IMR-90 (cell line): ENCODE results near the gene CADM2. TPM values are rescaled to one million over a fixed set of nuclear protein-coding genes. Genes with fewer than 3 reads are reported as not detected.

ENCODE experiments used
- ATAC-seq: fragments of 200-7000 bp; cut with Tn5 transposase; 2 replicates; pipeline ENCODE4 v1.9.1; 2020; ENCODE audit warnings: low read depth, mild to moderate bottlenecking, moderate library complexity
- BruUV-seq: library from RNA; stranded (reverse); fragments of 400-500 nt; replicated peaks from 2 replicates; lab custom pipeline; 2021; lab: Mats Ljungman, UMichigan
- CTCF ChIA-PET: fragments of 300-600 bp; formaldehyde crosslinking; extraction: SDS; loops from one replicate; lab custom pipeline; 2021; ENCODE audit warnings: antibody characterized with exemption; lab: Yijun Ruan, JAX
- POLR2A ChIA-PET: fragments of 300-600 bp; sonication (Branson Sonifier 250); formaldehyde crosslinking; loops from one replicate; lab custom pipeline; 2022; ENCODE audit warnings: antibody characterized with exemption; ENCODE audit not compliant: unreplicated experiment; lab: Charles Lee
- DNase-seq: peaks from one replicate; pipeline ENCODE4 v3.0.0; 2013
- H2AFZ ChIP-seq: replicated peaks from 2 replicates; pipeline ENCODE3; 2013; ENCODE audit warnings: low read length, mild to moderate bottlenecking; ENCODE audit not compliant: poor library complexity
- H2AK5ac ChIP-seq: 2 replicates; pipeline ENCODE4 v1.6.1; 2013; ENCODE audit warnings: low read depth, low read length, inconsistent platforms
- H2AK9ac ChIP-seq: replicated peaks from 2 replicates; pipeline ENCODE3; 2013; ENCODE audit warnings: mild to moderate bottlenecking, low read depth, low read length, moderate library complexity; ENCODE audit not compliant: poor library complexity
- H2BK120ac ChIP-seq: 2 replicates; pipeline ENCODE4 v1.6.1; 2013; ENCODE audit warnings: low read depth, low read length, inconsistent platforms
- H2BK15ac ChIP-seq: 3 replicates; pipeline ENCODE4 v1.6.1; 2013; ENCODE audit warnings: low read depth, low read length, inconsistent platforms
- H2BK20ac ChIP-seq: 2 replicates; pipeline ENCODE4 v1.6.1; 2013; ENCODE audit warnings: low read depth, mild to moderate bottlenecking, inconsistent platforms, low read length, moderate library complexity
- H2BK5ac ChIP-seq: 2 replicates; pipeline ENCODE4 v1.6.1; 2013; ENCODE audit warnings: mild to moderate bottlenecking, low read depth, low read length, inconsistent platforms; ENCODE audit not compliant: poor library complexity, severe bottlenecking
- H3K14ac ChIP-seq: replicated peaks from 2 replicates; pipeline ENCODE4 v1.6.1; 2013; ENCODE audit warnings: low read depth, low read length, inconsistent platforms
- H3K18ac ChIP-seq: 2 replicates; pipeline ENCODE4 v1.6.1; 2013; ENCODE audit warnings: low read depth, low read length, control low read depth
- H3K23ac ChIP-seq: 2 replicates; pipeline ENCODE4 v1.6.1; 2013; ENCODE audit warnings: low read depth, low read length, inconsistent platforms
- H3K27ac ChIP-seq: 2 replicates; pipeline ENCODE4 v1.5.1; 2013; ENCODE audit warnings: mild to moderate bottlenecking, control low read depth, low read length; ENCODE audit not compliant: insufficient read depth
- H3K27me3 ChIP-seq: 2 replicates; pipeline ENCODE4 v1.6.1; 2013; ENCODE audit warnings: low read length; ENCODE audit not compliant: control insufficient read depth, insufficient read depth
- H3K36me3 ChIP-seq: 2 replicates; pipeline ENCODE4 v1.6.1; 2013; ENCODE audit warnings: low read length, mixed read lengths; ENCODE audit not compliant: control insufficient read depth, insufficient read depth
- H3K4ac ChIP-seq: 2 replicates; pipeline ENCODE4 v1.6.1; 2013; ENCODE audit warnings: low read depth, low read length, inconsistent platforms
- H3K4me1 ChIP-seq: 2 replicates; pipeline ENCODE4 v1.6.1; 2013; ENCODE audit warnings: low read length, mixed read lengths; ENCODE audit not compliant: control insufficient read depth, insufficient read depth
- H3K4me2 ChIP-seq: 2 replicates; pipeline ENCODE4 v1.6.1; 2013; ENCODE audit warnings: low read depth, mild to moderate bottlenecking, control low read depth, low read length, moderate library complexity
- H3K4me3 ChIP-seq: 2 replicates; pipeline ENCODE4 v1.5.1; 2013; ENCODE audit warnings: low read depth, mild to moderate bottlenecking, control low read depth, low read length, moderate library complexity; ENCODE audit not compliant: insufficient read depth
- H3K56ac ChIP-seq: 2 replicates; pipeline ENCODE4 v1.6.1; 2013; ENCODE audit warnings: low read length, inconsistent platforms; ENCODE audit not compliant: insufficient read depth; ENCODE audit errors: extremely low read depth
- H3K79me1 ChIP-seq, 2 experiments: 2 replicates each; pipeline ENCODE4 v1.6.1; 2013; ENCODE audit warnings: low read length in 2 of 2, inconsistent platforms in 1 of 2, low read depth in 1 of 2
- H3K9ac ChIP-seq: 2 replicates; pipeline ENCODE4 v1.6.1; 2013; ENCODE audit warnings: low read depth, low read length, control low read depth
- H3K9me1 ChIP-seq: 2 replicates; pipeline ENCODE4 v1.6.1; 2013; ENCODE audit warnings: low read length, inconsistent platforms; ENCODE audit not compliant: insufficient read depth
- H3K9me3 ChIP-seq: 2 replicates; pipeline ENCODE4 v1.6.1; 2013; ENCODE audit warnings: low read length; ENCODE audit not compliant: control insufficient read depth, insufficient read depth
- H4K20me1 ChIP-seq: 2 replicates; pipeline ENCODE4 v1.6.1; 2013; ENCODE audit warnings: low read length, inconsistent platforms; ENCODE audit not compliant: insufficient read depth
- H4K5ac ChIP-seq: 2 replicates; pipeline ENCODE4 v1.6.1; 2013; ENCODE audit warnings: mild to moderate bottlenecking, low read depth, low read length, control low read depth
- H4K8ac ChIP-seq, 2 experiments: 2 replicates each; pipeline ENCODE4 v1.6.1; 2013; ENCODE audit warnings: low read depth in 2 of 2, low read length in 2 of 2, control low read depth in 1 of 2, inconsistent platforms in 1 of 2
- H4K91ac ChIP-seq: 2 replicates; pipeline ENCODE4 v1.6.1; 2013; ENCODE audit warnings: low read depth, low read length, inconsistent platforms; ENCODE audit not compliant: insufficient read depth
- BHLHE40 ChIP-seq: fragments of 150-350 bp; IDR thresholded peaks from 2 replicates; pipeline ENCODE4 v1.6.1; 2016; ENCODE audit warnings: mild to moderate bottlenecking, low read depth, low read length
- CEBPB ChIP-seq: IDR thresholded peaks from 2 replicates; pipeline ENCODE4 v1.6.1; 2012; ENCODE audit warnings: low read depth, low read length, improper control_type of control experiment
- CHD1 ChIP-seq: IDR thresholded peaks from 2 replicates; pipeline ENCODE4 v1.6.1; 2012; ENCODE audit warnings: low read depth, low read length, improper control_type of control experiment
- FOS ChIP-seq: fragments of 150-350 bp; IDR thresholded peaks from 2 replicates; pipeline ENCODE4 v1.6.1; 2016; ENCODE audit warnings: low read depth, low read length
- MAFK ChIP-seq: IDR thresholded peaks from 2 replicates; pipeline ENCODE4 v1.6.1; 2012; ENCODE audit warnings: low read depth, low read length, improper control_type of control experiment
- MAZ ChIP-seq: IDR thresholded peaks from 2 replicates; pipeline ENCODE4 v1.6.1; 2012; ENCODE audit warnings: low read depth, mild to moderate bottlenecking, low read length, improper control_type of control experiment, moderate library complexity, borderline replicate concordance
- MXI1 ChIP-seq: IDR thresholded peaks from 2 replicates; pipeline ENCODE4 v1.6.1; 2012; ENCODE audit warnings: low read depth, mild to moderate bottlenecking, low read length, moderate library complexity, borderline replicate concordance
- NFE2L2 ChIP-seq: fragments of 150-350 bp; IDR thresholded peaks from 2 replicates; pipeline ENCODE4 v1.6.1; 2016; ENCODE audit warnings: low read depth, mild to moderate bottlenecking, low read length
- POLR2A ChIP-seq: IDR thresholded peaks from 2 replicates; pipeline ENCODE4 v1.6.1; 2012; ENCODE audit warnings: mild to moderate bottlenecking, low read depth, low read length
- RAD21 ChIP-seq: IDR thresholded peaks from 2 replicates; pipeline ENCODE4 v1.6.1; 2012; ENCODE audit warnings: low read length, improper control_type of control experiment
- RCOR1 ChIP-seq: IDR thresholded peaks from 2 replicates; pipeline ENCODE4 v1.6.1; 2012; ENCODE audit warnings: mild to moderate bottlenecking, low read length, improper control_type of control experiment; ENCODE audit not compliant: insufficient replicate concordance
- RFX5 ChIP-seq: IDR thresholded peaks from 2 replicates; pipeline ENCODE4 v1.8.0; 2012; ENCODE audit warnings: low read depth, mild to moderate bottlenecking, low read length, moderate library complexity
- SMC3 ChIP-seq: fragments of 150-350 bp; IDR thresholded peaks from 2 replicates; pipeline ENCODE4 v1.6.1; 2016; ENCODE audit warnings: low read depth, mild to moderate bottlenecking, antibody characterized with exemption, low read length, moderate library complexity
- WGBS, 2 experiments: methylation state at CpG; one replicate each; pipeline versions ENCODE4 v1.1.5 to v1.1.7; 2013; ENCODE audit warnings: missing lambda C conversion rate in 2 of 2; ENCODE audit not compliant: insufficient read length in 1 of 2; ENCODE audit errors: extremely low coverage in 2 of 2; 5-methylcytosine and 5-hydroxymethylcytosine counted together
- dilution Hi-C: fragments of 300-500 bp; cut with HindIII; formaldehyde crosslinking; loops from one replicate; pipeline ENCODE4 v1.14.3; 2018; ENCODE audit warnings: low sequenced_read_pairs; ENCODE audit not compliant: unreplicated experiment
- in situ Hi-C: fragments of 300-500 bp; cut with MboI; formaldehyde crosslinking; loops from 3 replicates; pipeline ENCODE4 v1.14.3; 2019; ENCODE audit warnings: low sequenced_read_pairs, inconsistent platforms, mixed read lengths
- intact Hi-C: fragments of 100-400 bp; cut with micrococcal nuclease; formaldehyde crosslinking; loops from 2 replicates; pipeline ENCODE4 v1.10.0; 2022
- polyA plus RNA-seq, 3 experiments: library from polyadenylated mRNA; depleted of rRNA; stranded (reverse); fragments of >200 nt; gene quantifications; 2 replicates each; pipeline ENCODE4 v1.2.3, GENCODE V29; 2012; ENCODE audit warnings: low replicate concordance in 1 of 3
- total RNA-seq: library from RNA; depleted of rRNA; stranded (reverse); fragments of >200 nt; gene quantifications from 2 replicates; pipeline ENCODE4 v1.2.3, GENCODE V29; 2012
- TF ChIP-seq, protein P1 (sequence below): fragments of 150-350 bp; IDR thresholded peaks from 2 replicates; pipeline ENCODE4 v1.6.1; 2017; ENCODE audit warnings: mild to moderate bottlenecking, antibody characterized with exemption, low read length, low read depth
- TF ChIP-seq, protein P2 (sequence below): fragments of 150-350 bp; IDR thresholded peaks from 2 replicates; pipeline ENCODE4 v1.6.1; 2016; ENCODE audit warnings: low read depth, mild to moderate bottlenecking, low read length, moderate library complexity, borderline replicate concordance
- TF ChIP-seq, protein P3 (sequence below): conservative IDR thresholded peaks from 2 replicates; pipeline ENCODE4 v1.5.1; 2012; ENCODE audit warnings: mild to moderate bottlenecking, low read depth, low read length, improper control_type of control experiment

Gene CADM2
- total and polyA plus RNA-seq, 2 of the 4 experiments (the other 2 are of a cell fraction) = not detected

DNA sequence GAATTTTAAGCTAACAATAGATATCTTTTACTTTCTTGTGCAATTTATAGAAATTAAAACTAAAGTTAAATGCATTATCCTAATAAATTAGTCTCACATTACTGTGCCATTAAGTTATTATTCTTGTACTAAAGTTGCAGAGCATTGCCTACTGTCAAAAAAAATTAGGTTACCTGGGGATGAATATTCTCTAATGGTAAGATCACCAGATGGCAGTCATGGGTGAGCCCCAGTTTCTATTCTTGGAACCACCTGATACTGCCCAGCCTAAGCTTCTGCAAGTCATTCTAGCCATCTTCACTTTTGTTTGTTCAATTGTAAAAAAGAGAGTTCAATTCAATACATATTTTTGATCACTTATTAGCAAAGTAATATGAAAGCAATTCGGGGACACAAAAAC lies 213.2 kb downstream of the CADM2 start:
- H3K23ac ChIP-seq = no peak overlapping the region
- TF ChIP-seq CHD1 (no peak), SMC3 (no peak), RFX5 (no peak), POLR2A (no peak), FOS (no peak), NFE2L2 (no peak), BHLHE40 (no peak), RCOR1 (no peak), MXI1 (no peak), CEBPB (no peak), RAD21 (no peak), MAZ (no peak), MAFK (no peak)
- TF ChIP-seq, protein P1, sequence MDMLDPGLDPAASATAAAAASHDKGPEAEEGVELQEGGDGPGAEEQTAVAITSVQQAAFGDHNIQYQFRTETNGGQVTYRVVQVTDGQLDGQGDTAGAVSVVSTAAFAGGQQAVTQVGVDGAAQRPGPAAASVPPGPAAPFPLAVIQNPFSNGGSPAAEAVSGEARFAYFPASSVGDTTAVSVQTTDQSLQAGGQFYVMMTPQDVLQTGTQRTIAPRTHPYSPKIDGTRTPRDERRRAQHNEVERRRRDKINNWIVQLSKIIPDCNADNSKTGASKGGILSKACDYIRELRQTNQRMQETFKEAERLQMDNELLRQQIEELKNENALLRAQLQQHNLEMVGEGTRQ = no peak
- TF ChIP-seq, protein P2, sequence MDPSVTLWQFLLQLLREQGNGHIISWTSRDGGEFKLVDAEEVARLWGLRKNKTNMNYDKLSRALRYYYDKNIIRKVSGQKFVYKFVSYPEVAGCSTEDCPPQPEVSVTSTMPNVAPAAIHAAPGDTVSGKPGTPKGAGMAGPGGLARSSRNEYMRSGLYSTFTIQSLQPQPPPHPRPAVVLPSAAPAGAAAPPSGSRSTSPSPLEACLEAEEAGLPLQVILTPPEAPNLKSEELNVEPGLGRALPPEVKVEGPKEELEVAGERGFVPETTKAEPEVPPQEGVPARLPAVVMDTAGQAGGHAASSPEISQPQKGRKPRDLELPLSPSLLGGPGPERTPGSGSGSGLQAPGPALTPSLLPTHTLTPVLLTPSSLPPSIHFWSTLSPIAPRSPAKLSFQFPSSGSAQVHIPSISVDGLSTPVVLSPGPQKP = no peak
- TF ChIP-seq, protein P3, sequence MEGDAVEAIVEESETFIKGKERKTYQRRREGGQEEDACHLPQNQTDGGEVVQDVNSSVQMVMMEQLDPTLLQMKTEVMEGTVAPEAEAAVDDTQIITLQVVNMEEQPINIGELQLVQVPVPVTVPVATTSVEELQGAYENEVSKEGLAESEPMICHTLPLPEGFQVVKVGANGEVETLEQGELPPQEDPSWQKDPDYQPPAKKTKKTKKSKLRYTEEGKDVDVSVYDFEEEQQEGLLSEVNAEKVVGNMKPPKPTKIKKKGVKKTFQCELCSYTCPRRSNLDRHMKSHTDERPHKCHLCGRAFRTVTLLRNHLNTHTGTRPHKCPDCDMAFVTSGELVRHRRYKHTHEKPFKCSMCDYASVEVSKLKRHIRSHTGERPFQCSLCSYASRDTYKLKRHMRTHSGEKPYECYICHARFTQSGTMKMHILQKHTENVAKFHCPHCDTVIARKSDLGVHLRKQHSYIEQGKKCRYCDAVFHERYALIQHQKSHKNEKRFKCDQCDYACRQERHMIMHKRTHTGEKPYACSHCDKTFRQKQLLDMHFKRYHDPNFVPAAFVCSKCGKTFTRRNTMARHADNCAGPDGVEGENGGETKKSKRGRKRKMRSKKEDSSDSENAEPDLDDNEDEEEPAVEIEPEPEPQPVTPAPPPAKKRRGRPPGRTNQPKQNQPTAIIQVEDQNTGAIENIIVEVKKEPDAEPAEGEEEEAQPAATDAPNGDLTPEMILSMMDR = no peak
- H3K18ac ChIP-seq = no peak overlapping the region
- H3K27me3 ChIP-seq = no peaks in the 10 kb centered on the region
- DNase-seq = no peak
- no peak overlapping the region for H2BK120ac ChIP-seq
- no peak overlapping the region for H3K14ac ChIP-seq
- in situ Hi-C loops = no loop called here
- H3K4me3 ChIP-seq = no peak overlapping the region
- no peak overlapping the region for H2BK5ac ChIP-seq
- WGBS, 2 experiments = no CpG with 5 or more reads among the region's 1 CpG
- H2BK20ac ChIP-seq = no peak overlapping the region
- no peak overlapping the region for H3K4me2 ChIP-seq
- BruUV-seq = no TSS peak
- H3K79me1 ChIP-seq = no peaks in the 10 kb centered on the region
- ATAC-seq = no peak
- H2AFZ ChIP-seq = no peak overlapping the region
- no peak overlapping the region for H3K27ac ChIP-seq
- H3K4me1 ChIP-seq = no peaks in the 10 kb centered on the region
- no peak overlapping the region for H4K91ac ChIP-seq
- CTCF ChIA-PET = no interaction called here
- POLR2A ChIA-PET = no interaction called here
- H3K9ac ChIP-seq = no peak overlapping the region
- H3K9me1 ChIP-seq = no peaks in the 10 kb centered on the region
- H4K5ac ChIP-seq = no peak overlapping the region
- no peak overlapping the region for H4K8ac ChIP-seq
- no peaks in the 10 kb centered on the region for H3K36me3 ChIP-seq
- no peaks in the 10 kb centered on the region for H4K20me1 ChIP-seq
- H2AK5ac ChIP-seq = no peak overlapping the region
- no peak overlapping the region for H3K56ac ChIP-seq
- dilution Hi-C loops = no loop called here
- H3K9me3 ChIP-seq = no peaks in the 10 kb centered on the region
- H3K4ac ChIP-seq = no peak overlapping the region
- H2BK15ac ChIP-seq = no peak overlapping the region
- intact Hi-C loops = no loop called here
- no peak overlapping the region for H2AK9ac ChIP-seq
